ENCODE measurements around the gene WARS2. TPM values are rescaled to one million over a fixed set of nuclear protein-coding genes. Genes with fewer than 3 reads are reported as not detected.

The WARS2 gene
- total RNA-seq, 4 donors from 2014 or later, result 5.8 to 16.5 (median 6.5) TPM

- TF ChIP-seq POLR2A (IDR thresholded peaks at IDR 0.05) (peak; percentile 38 to 64), CTCF (IDR thresholded peaks at IDR 0.05 in 4 of 5, conservative IDR thresholded peaks at IDR 0.05 in 1 of 5) (no peak)
- Histone ChIP-seq H3K4me3 (peak overlapping the region; percentile 77 to 87 (median 83)), H3K9me3 (no peaks in the 10 kb centered on the region), H3K27ac (peak overlapping the region; percentile 85 to 96 (median 94)), H3K4me1 (peaks cover 26 to 37% of the 10 kb centered on the region in 2 donors), H3K36me3 (no peaks in the 10 kb centered on the region), H3K27me3 (no peaks in the 10 kb centered on the region)
- ATAC-seq (peak; percentile 62 to 71), DNase-seq (peak in 1 of 2 donors; percentile 66)
- in situ Hi-C loops (cut with MboI; ENCODE audit: low sequenced_read_pairs in 4 of 4), result loop anchor here in 1 of 4 donors (5.0 kb wide), 2 partner anchors 50 to 695 kb away; no protein-coding TSS in a partner anchor
- intact Hi-C loops (cut with DNase I; ENCODE audit: low total_unique reads), result loop anchor here (2.0 to 5.0 kb wide), 6 partner anchors 26 to 1620 kb away; partner anchors contain the start of gene MAN1A2
Observed at GRCh38 chr1:118986555-118987467, 153.6 kb downstream of the WARS2 start.

GRCh38 chr1:118985640-118986554 is 154.6 kb downstream of the WARS2 start:
- Histone ChIP-seq H3K27me3 (no peaks in the 10 kb centered on the region), H3K4me1 (peaks cover 30 to 37% of the 10 kb centered on the region in 2 donors), H3K27ac (peak overlapping the region; percentile 85 to 96 (median 94)), H3K36me3 (no peaks in the 10 kb centered on the region), H3K4me3 (peak overlapping the region; percentile 77 to 87 (median 83)), H3K9me3 (no peaks in the 10 kb centered on the region)
- no peak for ATAC-seq
- no peak for DNase-seq
- intact Hi-C loops (cut with DNase I; ENCODE audit: low total_unique reads), result loop anchor here (2.0 to 5.0 kb wide), 6 partner anchors 25 to 1619 kb away; partner anchors contain the start of gene MAN1A2
- TF ChIP-seq POLR2A (IDR thresholded peaks at IDR 0.05) (no peak), CTCF (IDR thresholded peaks at IDR 0.05 in 4 of 5, conservative IDR thresholded peaks at IDR 0.05 in 1 of 5) (no peak)
- in situ Hi-C loops (cut with MboI; ENCODE audit: low sequenced_read_pairs in 4 of 4), result loop anchor here in 1 of 4 donors (5.0 kb wide), 2 partner anchors 49 to 694 kb away; no protein-coding TSS in a partner anchor

- intact Hi-C loops (cut with DNase I; ENCODE audit: low total_unique reads), result loop anchor here (5.0 kb wide), 4 partner anchors 88 to 1618 kb away; partner anchors contain the start of gene MAN1A2
- no peak for DNase-seq
- in situ Hi-C loops (cut with MboI; ENCODE audit: low sequenced_read_pairs in 4 of 4), result loop anchor here in 1 of 4 donors (5.0 kb wide), 2 partner anchors 48 to 693 kb away; no protein-coding TSS in a partner anchor
- Histone ChIP-seq H3K4me3 (peak overlapping the region; percentile 77 to 87 (median 83)), H3K4me1 (peaks cover 30 to 37% of the 10 kb centered on the region in 2 donors), H3K27me3 (no peaks in the 10 kb centered on the region), H3K27ac (peak overlapping the region; percentile 85 to 96 (median 94)), H3K9me3 (no peaks in the 10 kb centered on the region), H3K36me3 (no peaks in the 10 kb centered on the region)
- TF ChIP-seq CTCF (IDR thresholded peaks at IDR 0.05 in 4 of 5, conservative IDR thresholded peaks at IDR 0.05 in 1 of 5), result no peak
- no peak for TF ChIP-seq POLR2A (IDR thresholded peaks at IDR 0.05)
- ATAC-seq, result no peak
Observed at GRCh38 chr1:118984722-118985639, 155.5 kb downstream of the WARS2 start.

Data from gastrocnemius medialis (tissue), 4 donors.